HG02623 (cell line): ENCODE measurements around the gene RENBP.

Source experiments
- ATAC-seq: cut with Tn5 transposase; IDR thresholded peaks from one replicate; pipeline ENCODE4 v1.9.1; 2021; ENCODE audit warnings: moderate library complexity; ENCODE audit not compliant: unreplicated experiment

RENBP gene

DNA sequence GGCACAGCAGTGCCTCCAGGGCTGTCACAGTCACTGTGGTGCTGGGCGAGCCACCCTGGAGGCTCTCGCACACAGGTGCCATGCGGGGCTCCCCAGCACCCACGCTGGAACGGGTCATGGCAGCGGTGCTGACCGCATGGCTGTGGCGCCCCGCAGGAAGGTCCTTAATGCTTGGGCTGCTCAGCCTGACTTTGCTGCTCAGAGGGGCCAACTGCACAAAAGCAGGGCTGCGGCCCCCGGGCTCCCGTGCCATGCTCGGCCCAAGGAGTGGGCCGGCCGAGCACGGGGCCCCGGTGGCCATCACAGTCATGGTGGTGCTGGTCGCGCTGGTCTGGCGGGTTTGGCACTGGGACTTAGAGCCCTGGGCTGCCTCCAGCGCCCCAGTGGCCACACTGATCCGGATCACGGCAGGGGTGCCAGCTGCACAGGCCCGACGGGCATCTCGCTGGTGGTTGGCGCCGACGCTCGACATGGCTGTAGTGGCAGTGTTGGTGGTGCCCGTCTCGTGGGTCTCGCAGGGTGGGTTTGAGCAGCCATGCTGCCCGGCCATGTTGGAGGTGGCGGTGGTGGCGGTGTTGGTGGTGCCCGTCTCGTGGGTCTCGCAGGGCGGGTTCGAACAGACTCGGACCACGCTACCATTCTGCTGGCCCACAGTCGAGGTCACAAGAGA lies 10.2 kb upstream of the RENBP start:
- ATAC-seq = no peak

- no peak for ATAC-seq
These were observed 9.6 kb upstream of the RENBP start for GRCh38 chrX:153953892-153954557.

- ATAC-seq = no peak
These were observed 8.9 kb upstream of the RENBP start for GRCh38 chrX:153953342-153953830.

- no peak for ATAC-seq
These were observed 8.1 kb upstream of the RENBP start for GRCh38 chrX:153952373-153953026.

GRCh38 chrX:153951683-153952372 lies 7.4 kb upstream of the RENBP start:
- ATAC-seq = no peak

DNA sequence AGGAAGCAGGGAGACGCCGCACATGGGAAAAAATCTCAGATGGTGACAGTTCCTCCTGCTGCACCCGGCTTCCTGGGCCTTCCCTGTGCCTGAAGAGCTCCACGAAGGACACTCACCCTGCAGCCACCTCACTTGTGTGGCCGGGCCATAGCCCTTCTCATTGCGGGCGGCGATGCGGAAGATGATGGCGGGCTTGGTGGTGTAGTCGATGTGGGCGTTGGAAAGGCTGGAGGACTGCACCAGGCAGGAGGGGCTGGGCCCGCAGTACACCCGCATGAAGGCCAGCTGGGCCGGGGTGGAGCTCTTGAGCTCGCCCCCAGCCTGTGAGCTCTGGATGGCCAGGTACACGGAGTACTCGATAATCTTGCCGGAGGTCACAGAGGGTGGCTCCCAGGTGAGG lies 5.7 kb upstream of the RENBP start:
- ATAC-seq = no peak

- no peak for ATAC-seq
These were observed 4.7 kb upstream of the RENBP start for GRCh38 chrX:153948847-153949805.

- ATAC-seq = no peak
These were observed 3.6 kb upstream of the RENBP start for GRCh38 chrX:153948002-153948466.

GRCh38 chrX:153947009-153947769 lies 2.7 kb upstream of the RENBP start:
- peak; percentile 53 for ATAC-seq

GRCh38 chrX:153945956-153946943 lies 1.8 kb upstream of the RENBP start:
- no peak for ATAC-seq

- no peak for ATAC-seq
These were observed 332 bp upstream of the RENBP start for GRCh38 chrX:153944800-153945150.

DNA sequence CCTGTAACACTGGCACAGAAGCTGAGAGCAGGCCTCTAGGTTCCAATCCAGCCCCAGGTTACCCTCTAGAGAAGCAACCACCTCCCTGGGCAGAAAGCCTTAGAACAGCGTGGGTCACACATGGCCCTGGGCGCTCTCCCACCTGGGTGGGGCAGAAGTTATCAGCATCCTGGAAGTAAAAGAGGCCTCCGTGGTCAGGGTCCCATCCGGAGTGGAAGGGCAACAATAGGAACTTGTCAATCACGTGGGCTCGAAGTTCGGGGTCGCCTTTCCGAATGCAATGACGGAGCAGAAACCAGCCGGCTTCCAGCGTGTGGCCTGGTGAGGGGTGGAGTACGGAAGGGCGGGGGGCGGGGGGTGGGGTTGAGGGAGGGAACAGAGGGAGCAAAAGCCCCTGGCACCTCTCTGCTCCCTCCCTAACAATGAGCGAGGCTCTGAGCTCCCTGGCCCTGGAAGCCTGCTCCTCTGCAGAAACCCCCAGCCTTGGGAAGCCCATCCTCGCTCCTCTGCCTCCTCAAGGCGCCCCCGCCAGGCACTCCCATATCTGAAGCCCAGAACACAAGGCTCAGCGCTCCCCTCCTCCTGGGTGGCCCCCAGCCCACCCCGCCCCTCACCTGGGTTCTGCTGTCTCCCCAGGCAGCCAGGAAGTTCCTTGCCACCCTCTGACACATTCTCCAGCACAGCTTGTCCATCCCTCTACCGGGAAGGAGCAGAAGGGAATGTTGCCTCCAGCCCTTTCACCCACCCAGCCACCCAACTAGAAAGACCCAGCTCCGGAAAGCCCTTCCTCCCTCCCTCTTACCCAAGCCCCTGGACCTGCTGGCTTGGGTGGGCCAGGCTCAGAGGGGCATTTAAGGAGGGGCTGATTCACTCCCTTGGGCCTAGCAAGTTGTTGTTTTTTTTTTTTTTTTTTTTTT lies 2.8 kb downstream of the RENBP start:
- no peak for ATAC-seq

- no peak for ATAC-seq
These were observed 4.9 kb downstream of the RENBP start for GRCh38 chrX:153939573-153939972.

- no peak for ATAC-seq
These were observed 6.1 kb downstream of the RENBP start for GRCh38 chrX:153938226-153938786.

DNA sequence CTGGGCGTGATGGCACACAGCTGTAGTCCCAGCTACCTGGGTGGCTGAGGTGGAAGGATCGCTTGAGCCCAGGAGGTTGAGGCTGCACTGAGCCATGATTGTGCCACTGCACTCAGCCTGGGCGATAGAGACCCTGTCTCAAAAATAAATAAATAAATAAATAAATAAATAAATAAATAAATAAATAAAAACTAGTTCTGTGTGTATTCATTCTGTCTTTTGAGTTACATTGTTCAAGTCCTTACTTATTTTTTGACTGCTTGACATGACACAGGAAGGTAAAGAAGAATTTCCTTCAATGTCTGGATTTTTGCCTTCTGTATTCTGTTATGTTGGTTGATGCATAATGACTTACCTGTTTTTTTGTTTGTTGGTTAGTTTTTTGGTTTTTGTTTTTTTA lies 7.4 kb downstream of the RENBP start:
- ATAC-seq = no peak

GRCh38 chrX:153935326-153935851 lies 9.1 kb downstream of the RENBP start:
- ATAC-seq = peak; percentile 15
